GM12865 (cell line): ENCODE data around the gene NTRK3.

Experiments used
- DNase-seq: peaks from one replicate; pipeline ENCODE4 v3.0.0; 2010; ENCODE audit warnings: low read depth
- H3K4me3 ChIP-seq: 2 replicates; pipeline ENCODE4 v1.5.1; 2011; ENCODE audit warnings: mild to moderate bottlenecking, low read depth, low read length, control low read depth
- TF ChIP-seq, protein P1 (sequence below): IDR thresholded peaks from 2 replicates; pipeline ENCODE4 v1.5.1; 2011; ENCODE audit warnings: low read length, control low read depth, low read depth, inconsistent platforms; ENCODE audit not compliant: insufficient read depth; ENCODE audit errors: missing control alignments

The NTRK3 gene

GRCh38 chr15:88258093-88258641 is 1.6 kb upstream of the NTRK3 start:
- TF ChIP-seq, protein P1, sequence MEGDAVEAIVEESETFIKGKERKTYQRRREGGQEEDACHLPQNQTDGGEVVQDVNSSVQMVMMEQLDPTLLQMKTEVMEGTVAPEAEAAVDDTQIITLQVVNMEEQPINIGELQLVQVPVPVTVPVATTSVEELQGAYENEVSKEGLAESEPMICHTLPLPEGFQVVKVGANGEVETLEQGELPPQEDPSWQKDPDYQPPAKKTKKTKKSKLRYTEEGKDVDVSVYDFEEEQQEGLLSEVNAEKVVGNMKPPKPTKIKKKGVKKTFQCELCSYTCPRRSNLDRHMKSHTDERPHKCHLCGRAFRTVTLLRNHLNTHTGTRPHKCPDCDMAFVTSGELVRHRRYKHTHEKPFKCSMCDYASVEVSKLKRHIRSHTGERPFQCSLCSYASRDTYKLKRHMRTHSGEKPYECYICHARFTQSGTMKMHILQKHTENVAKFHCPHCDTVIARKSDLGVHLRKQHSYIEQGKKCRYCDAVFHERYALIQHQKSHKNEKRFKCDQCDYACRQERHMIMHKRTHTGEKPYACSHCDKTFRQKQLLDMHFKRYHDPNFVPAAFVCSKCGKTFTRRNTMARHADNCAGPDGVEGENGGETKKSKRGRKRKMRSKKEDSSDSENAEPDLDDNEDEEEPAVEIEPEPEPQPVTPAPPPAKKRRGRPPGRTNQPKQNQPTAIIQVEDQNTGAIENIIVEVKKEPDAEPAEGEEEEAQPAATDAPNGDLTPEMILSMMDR: peak; percentile 10
- no peak for DNase-seq
- H3K4me3 ChIP-seq: no peak overlapping the region

GRCh38 chr15:88257311-88258092 is 963 bp upstream of the NTRK3 start:
- H3K4me3 ChIP-seq: no peak overlapping the region
- no peak for DNase-seq
- TF ChIP-seq, protein P1: no peak

- TF ChIP-seq, protein P1: no peak
- H3K4me3 ChIP-seq: no peak overlapping the region
- no peak for DNase-seq
Observed at GRCh38 chr15:88255484-88256278, 858 bp downstream of the NTRK3 start.

- TF ChIP-seq, protein P1: no peak
- no peak overlapping the region for H3K4me3 ChIP-seq
- no peak for DNase-seq
Observed at GRCh38 chr15:88255087-88255483, 1.5 kb downstream of the NTRK3 start.

DNA sequence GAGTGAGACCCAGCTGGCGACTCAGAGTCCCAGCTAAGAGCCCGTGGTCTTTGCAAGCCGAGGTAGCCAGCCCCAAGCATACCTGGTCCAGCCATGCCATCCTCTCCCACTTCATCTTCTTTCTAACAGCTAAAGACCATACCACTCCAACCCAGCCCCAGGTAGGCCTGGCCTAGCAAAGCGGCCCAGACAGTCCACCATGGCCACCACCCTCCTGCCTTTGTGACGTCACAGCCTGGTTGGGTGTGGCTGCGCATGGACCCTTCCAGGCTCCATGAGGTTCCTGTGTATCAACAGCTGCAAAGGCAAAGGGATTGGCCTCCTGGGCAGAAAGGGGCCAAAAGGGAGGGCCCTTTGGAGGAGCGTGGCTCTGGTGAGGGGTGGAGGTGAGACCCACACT is 4.1 kb downstream of the NTRK3 start:
- TF ChIP-seq, protein P1: no peak
- H3K4me3 ChIP-seq: no peak overlapping the region
- DNase-seq: no peak

- TF ChIP-seq, protein P1: no peak
- no peak overlapping the region for H3K4me3 ChIP-seq
- no peak for DNase-seq
Observed at GRCh38 chr15:88250826-88251225, 5.7 kb downstream of the NTRK3 start.
